Lung microvascular endothelial cell (primary cell): Measurements from ENCODE around the gene HRAS. TPM values are rescaled to one million over a fixed set of nuclear protein-coding genes. Genes with fewer than 3 reads are reported as not detected.
"Not testable (repeated sequence)": the region's sequence is repeated elsewhere in the genome, so short reads cannot be mapped to it uniquely, and the experiment has no call there.

Experiments used
- DNase-seq, 2 donors: peaks; one replicate each; pipeline versions ENCODE4 v3.0.0 to v3.0.0-alpha.2; 2010; ENCODE audit warnings: low read depth in 2 of 2
- total RNA-seq: library from RNA; depleted of rRNA; stranded (reverse); fragments of >200 nt; gene quantifications from 2 replicates; pipeline ENCODE4 v1.2.1, GENCODE V29; 2014

HRAS gene
- 45.4 and 47.3 TPM in 2 replicates for total RNA-seq

DNA sequence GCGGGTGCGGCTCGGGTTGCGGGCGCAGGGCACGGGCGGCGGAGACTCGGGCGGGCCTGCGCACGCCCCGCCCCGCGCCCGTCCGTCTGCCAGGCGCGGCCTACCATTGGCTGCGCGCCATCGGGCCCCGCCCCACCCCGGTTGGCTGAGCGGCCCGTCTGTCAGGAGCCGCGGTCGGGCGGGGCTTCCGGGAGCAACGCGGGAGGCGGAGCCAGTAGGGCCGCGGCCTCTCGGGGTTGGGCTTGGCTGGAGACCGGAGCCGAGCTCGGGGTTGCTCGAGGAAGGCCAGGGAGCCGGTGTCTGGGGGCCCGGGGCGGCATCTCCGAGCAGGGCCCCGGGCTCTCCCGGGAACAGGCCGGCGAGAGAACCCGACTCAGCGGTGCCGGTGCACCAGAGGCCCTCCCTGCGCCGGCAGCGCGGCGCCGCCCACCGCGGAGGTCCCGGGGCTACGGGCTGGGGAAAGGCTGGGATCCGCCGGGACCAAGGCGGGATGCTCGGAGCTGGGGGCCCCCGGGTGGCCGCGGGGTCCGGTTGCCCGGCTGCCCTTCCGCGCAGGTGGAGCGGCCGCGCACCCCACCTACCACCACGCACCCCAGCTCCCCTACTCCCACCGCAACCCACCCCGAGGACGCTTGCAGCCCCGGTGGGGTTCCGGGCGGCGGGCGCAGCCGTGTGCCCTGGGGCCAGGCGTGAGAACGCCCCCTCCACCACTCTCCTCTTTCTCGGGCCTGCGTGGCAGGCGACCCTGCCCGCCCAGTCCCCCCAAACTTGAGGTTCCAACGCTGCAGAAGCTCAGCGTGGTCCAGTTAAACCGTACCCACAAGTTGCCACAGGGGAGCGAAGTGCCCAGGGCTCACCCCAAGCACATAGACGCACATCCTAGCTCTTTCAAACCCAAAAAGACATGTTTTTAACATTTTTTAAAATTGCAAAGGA lies at the start of gene HRAS:
Gene HRAS, minus strand, starts transcription at position 58 of the 936 bp plus-strand sequence.
- DNase-seq = peak; percentile 96 to 97

DNA sequence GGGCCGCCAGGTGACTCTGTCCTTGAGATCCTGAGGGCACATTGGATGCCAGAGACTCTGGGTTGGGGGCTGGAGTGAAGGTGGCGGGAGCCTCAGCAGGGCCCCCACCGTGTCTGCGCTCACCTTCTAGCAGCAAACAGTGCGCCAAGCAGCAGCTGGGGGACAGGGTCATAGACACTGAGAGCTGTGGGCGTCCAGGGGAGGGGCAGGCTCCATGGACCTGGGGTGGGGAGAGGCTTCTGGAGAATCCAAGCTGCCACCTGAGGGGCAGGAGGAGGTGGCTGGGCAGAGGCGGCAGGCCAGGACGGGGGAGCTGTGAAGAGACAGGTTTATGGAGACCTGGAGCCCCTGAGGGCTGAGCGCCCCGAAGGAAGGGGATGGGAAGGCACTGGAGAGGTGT lies 48.9 kb upstream of the HRAS start:
- DNase-seq = no peak

- DNase-seq = no peak
Measured at GRCh38 chr11:581752-582151, 46.4 kb upstream of the HRAS start.

- DNase-seq = no peak
Measured at GRCh38 chr11:581342-581741, 46.0 kb upstream of the HRAS start.

GRCh38 chr11:579830-580601 lies 44.6 kb upstream of the HRAS start:
- peak in 1 of 2 donors; percentile 37 for DNase-seq

GRCh38 chr11:578276-579035 lies 43.1 kb upstream of the HRAS start:
- DNase-seq = no peak

DNA sequence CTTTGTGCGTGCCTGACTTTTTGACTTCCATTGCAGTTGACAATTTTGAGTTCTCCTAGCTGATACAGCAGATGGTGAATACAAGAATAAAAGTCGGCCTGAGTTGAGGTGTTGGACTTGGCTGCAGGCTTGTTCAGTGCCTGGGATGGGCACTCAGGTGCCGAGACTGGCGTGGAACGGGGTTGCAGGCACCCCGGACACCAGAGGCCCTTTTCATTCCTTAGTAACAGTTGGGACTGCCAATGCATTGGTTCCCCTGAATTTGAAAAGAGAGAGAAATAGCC lies 42.2 kb upstream of the HRAS start:
- no peak for DNase-seq

DNA sequence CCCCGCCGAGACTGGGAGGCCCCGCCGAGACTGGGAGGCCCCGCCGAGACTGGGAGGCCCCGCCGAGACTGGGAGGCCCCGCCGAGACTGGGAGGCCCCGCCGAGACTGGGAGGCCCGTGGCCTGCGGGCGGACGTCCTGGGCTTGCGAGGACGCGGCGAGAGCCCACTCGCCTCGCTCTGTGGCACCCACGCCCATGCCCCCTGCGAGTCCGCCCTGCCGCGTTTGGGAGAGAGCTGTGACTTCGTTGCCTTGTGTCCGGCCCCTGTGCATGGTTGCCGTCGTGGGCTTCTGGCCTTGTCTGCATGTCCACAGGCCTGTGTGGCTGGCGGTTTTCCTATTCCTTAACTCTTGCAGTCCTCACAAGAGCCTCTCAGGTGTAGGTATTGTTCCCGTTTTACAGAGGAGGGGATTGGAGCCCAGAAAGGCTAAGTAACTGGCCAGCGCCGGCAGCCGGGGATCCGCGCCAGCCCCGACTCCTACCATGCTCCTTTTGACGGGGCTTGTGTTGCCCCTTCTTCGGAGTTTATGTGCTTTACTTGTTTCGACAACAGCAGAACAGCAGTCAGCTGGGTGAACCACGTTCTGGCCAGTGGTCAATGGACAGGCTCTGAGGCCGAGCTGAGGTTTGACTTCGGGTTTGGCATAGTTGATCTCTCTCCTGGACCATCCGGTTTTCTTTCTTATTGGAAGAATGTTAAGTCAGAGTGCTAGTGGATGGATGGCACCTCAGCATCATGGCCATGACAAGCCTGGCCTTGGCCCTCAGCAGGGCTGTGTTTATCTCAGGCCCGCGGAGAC lies 41.6 kb upstream of the HRAS start:
- DNase-seq = peak; percentile 17 to 29

GRCh38 chr11:575996-576768 lies 40.8 kb upstream of the HRAS start, which contains the start of gene PHRF1:
PHRF1 (plus strand) TSS chr11:576470; CDS start chr11:581513, 5,043 bp downstream.
- DNase-seq = peak; percentile 96 to 98

- peak in 1 of 2 donors; percentile 14 for DNase-seq
Measured at GRCh38 chr11:575313-575995, 40.1 kb upstream of the HRAS start.

DNA sequence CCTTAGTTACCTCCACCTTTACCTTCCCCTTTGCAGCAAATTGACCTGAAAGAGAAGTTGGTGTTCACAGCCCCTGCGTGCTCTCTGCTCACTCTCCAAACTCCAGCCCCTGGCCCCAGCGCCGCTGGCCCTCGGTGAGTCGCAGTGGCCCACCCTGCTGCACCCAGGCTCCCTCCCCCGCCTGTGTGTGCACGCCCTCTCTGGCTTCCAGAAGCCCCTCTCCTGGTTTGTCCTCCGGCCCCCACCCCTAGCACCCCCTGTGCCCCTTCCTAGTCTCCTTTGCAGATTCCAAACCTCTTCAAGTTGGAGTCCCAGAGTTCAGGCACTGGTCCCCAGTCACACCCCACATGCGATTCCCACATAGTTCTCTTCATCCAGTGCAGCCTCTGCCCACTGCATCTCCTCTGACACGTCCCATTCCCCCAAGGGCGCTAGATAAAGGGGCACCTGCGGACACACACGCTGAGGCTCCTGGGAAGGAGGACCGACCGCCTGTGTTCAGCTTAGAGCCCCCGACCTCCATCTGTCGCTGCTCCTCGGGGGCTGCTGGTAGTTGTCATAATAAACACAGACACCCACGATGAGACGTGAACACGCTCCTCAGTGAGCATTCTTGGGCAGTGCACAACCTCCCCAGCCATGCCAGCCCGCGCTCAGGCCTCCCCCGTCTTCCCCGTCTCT lies 39.4 kb upstream of the HRAS start:
- DNase-seq = no peak

DNA sequence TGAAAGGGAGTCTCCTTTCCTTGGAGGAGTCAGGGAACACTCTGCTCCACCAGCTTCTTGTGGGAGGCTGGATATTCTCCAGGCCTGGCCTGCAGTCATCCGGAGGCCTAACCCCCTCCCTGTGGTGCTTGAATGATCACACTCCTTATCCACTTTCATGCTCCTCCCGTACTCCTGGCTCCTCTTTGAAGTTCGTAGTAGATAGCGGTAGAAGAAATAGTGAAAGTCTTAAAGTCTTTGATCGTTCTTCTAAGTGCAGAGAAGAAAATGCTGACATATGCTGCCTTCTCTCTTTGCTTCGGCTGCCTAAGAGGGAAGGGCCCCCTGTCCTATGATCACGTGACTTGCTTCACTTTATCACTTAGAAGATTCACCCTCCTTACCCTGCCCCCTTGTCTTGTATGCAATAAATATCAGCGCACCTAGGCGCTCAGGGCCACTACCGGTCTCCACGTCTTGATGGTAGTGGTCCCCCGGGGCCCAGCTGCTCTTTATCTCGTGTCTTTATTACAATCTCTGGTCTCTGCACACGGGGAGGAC lies 38.7 kb upstream of the HRAS start:
- not testable (repeated sequence) for DNase-seq

- no peak for DNase-seq
Measured at GRCh38 chr11:573146-573759, 37.9 kb upstream of the HRAS start.

DNA sequence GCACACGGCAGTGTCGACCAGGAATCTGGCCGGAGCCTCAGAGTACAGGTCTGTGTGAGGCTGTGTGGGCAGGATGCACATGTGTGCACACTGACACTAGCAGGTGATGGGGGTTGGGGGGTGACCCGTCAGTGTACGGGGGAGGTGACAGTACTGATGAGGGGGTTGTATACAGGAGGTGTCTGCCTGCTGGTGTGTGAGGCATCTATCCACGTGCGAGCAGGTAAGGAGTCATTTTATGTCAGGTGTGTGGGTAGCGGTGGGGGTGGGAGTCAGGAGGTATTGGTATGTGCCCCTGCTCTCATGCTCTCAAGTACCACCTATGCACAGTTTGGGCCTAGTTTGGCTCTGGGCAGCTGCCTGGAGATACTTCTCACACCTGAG lies 36.4 kb upstream of the HRAS start:
- DNase-seq = no peak

DNA sequence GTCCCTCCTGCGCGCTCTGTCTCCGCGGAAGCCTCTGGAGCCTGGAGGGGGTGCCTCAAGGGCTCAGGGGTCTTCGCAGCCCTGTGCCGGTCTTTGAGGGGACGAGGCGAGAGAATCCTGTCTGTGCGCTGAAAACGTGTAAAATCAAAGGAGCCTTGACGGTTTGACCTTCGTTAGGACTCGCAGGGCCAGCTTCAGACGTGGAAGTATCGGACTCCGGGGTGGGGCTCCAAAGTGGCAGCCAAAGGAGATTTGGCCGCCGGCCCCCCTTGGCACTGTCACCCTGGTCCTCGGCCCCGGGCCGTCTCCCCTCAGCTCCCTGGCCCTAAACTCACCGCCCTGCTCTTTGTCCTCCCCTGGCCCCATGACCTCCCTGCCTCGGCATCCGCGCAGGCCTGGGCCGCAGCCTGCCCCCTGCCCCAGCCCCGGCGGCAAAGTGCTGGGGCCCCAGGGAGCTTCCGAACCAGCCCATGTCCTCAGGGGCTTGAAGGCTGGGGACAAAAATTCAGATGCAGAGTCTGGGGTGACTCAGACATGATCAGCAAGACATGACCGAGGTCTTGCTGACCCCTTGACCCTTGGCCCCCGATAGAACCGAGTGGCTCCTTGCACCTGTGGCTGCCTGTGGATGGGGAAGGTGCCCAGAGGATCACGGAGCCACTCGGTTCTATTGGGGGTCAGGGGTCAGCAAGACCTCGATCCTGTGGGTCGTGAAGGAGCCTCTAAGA lies 33.9 kb upstream of the HRAS start:
- DNase-seq = no peak

DNA sequence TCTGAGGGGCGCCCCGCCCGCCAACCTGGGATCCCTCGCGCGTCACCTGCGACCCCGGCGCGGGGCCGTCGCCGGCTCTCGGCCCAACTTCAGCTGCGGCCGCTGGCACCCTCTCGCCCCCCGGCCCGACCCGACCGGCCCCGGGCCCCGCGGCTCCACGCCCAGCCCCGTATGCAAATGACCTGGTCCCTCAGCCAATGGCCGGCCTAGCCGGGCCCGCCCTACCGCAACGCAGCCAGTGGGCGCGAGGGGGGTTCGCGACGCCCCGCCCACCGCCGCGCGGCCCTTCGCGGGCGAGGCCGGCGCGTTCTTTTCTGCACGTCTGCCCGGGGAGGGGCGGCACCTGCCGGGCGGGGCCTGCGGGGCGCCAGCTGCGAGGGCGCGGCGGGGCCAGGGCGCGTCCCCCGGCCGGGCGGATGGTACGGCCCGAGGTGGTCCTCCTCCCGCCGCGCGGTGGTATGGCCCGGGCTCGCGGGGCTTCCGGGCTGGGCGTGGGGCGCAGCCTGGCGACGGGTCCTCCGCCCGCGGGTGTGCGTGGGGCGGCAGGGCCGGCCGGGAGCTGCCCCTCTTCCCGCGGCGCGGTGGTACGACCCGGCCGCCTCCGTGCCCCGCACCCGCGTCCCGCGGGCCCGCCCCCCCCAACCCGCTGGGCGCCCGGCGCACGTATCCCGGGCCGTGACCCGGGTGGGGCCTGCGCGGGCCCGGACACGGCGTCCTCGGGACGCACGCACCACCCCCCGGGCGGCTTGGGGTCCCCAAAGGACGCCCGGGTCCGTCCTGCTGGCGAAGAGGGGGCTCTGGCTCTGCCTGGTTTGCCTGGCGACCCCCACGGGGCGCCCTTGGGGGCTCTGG lies 33.2 kb upstream of the HRAS start:
- DNase-seq = peak; percentile 88 to 95
